GM23338 (cell line): ENCODE results near the gene FAAH2.

ENCODE experiments used
- CTCF ChIP-seq, 2 experiments: fragments of 200-600 bp in 1 of 2; sonication (generic) in 1 of 2; conservative IDR thresholded peaks; 2 replicates each; pipeline versions ENCODE4 v1.5.1 to v1.6.1; 2016 to 2017; ENCODE audit warnings: antibody characterized with exemption in 2 of 2, low read depth in 2 of 2, mild to moderate bottlenecking in 2 of 2, moderate library complexity in 1 of 2
- EZH2phosphoT487 ChIP-seq: fragments of 200-600 bp; sonication (generic); IDR thresholded peaks from one replicate; pipeline ENCODE4 v1.8.1; 2018; ENCODE audit warnings: antibody characterized with exemption; ENCODE audit not compliant: unreplicated experiment

DNA sequence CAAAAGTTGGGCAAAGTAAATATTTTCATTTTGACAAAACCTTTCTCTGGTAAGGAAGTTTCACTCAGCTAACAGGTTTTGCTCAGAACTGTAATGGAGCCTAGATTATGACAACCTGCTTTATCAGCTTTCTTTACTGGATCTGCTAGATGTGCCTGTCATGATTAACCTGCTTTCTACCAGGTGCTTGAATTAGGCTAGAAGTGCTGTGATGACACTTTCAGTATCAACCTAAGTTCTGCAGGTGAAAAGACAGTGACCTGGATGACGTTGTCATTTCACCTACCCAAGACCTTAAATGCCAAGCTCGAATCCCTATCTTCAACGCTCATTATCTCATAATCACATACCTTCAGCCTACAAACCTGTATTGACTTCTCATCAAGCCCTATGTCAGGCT lies 1.5 kb upstream of the FAAH2 start:
- TF ChIP-seq EZH2phosphoT487 (no peak), CTCF (conservative IDR thresholded peaks at IDR 0.05; ENCODE audit: low read depth in 2 of 2) (no peak)
